Measurements from ENCODE around the gene AK8.

DNA sequence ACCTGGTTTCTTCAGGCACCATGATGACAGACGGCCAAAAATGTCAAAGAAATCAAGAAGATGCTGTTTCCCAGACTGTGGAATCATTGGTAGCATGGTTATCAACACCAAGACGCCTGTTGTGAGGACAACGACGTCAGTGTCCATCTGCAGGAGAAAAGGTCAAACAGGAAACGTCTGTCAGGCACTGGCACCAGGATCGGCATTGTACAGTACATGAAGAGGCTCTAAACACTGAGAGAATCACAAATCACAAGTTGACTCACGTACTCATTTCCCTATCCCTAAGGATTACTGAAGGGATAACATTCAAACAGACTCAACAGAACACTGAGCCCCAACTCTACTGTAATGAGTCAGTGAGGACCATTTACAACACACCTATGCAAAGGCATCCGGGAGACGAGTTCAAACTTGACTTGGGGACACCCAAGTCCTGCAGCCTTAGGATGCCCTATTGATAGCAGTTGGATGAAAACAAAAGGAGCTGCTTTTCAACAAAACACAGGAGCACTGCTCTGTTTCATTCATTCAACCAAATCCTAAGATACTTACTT is 45.3 kb upstream of the AK8 start:
- no peak for TF ChIP-seq CTCF (IDR thresholded peaks at IDR 0.05; ENCODE audit: low read depth, low read length)
- no peak for TF ChIP-seq EZH2phosphoT487 (IDR thresholded peaks at IDR 0.05; ENCODE audit: low read depth)

Data from OCI-LY3 (cell line).